ENCODE results near the gene SETD7.

- no peak for TF ChIP-seq MAX (IDR thresholded peaks at IDR 0.05)
- no peak for TF ChIP-seq EGR1 (IDR thresholded peaks at IDR 0.05; ENCODE audit: low read depth)
- no peak for TF ChIP-seq CTCF (IDR thresholded peaks at IDR 0.05 in 2 of 3, conservative IDR thresholded peaks at IDR 0.05 in 1 of 3; ENCODE audit: borderline replicate concordance in 1 of 3, insufficient read depth in 1 of 3, low read depth in 2 of 3, low read length in 2 of 3)
- no peak for TF ChIP-seq SIN3A (IDR thresholded peaks at IDR 0.05; ENCODE audit: low read depth)
- TF ChIP-seq RAD21 (IDR thresholded peaks at IDR 0.05; ENCODE audit: low read depth): no peak
- TF ChIP-seq POLR2A (IDR thresholded peaks at IDR 0.05; ENCODE audit: borderline replicate concordance, extremely low read depth, insufficient read depth, insufficient read length): no peak
- TF ChIP-seq ZNF274 (IDR thresholded peaks at IDR 0.05; ENCODE audit: low read depth, low read length): no peak
- TF ChIP-seq EZH2 (IDR thresholded peaks at IDR 0.05): no peak
- no peak for TF ChIP-seq CEBPB (IDR thresholded peaks at IDR 0.05; ENCODE audit: low read depth)
- no peak for TF ChIP-seq EZH2phosphoT487 (IDR thresholded peaks at IDR 0.05; ENCODE audit: borderline replicate concordance)
- no peak for TF ChIP-seq FOSL1 (IDR thresholded peaks at IDR 0.05; ENCODE audit: low read depth)
- TF ChIP-seq REST (IDR thresholded peaks at IDR 0.05; ENCODE audit: low read depth): no peak
- TF ChIP-seq SP1 (IDR thresholded peaks at IDR 0.05; ENCODE audit: low read depth): no peak
- TF ChIP-seq TCF7L2 (IDR thresholded peaks at IDR 0.05; ENCODE audit: borderline replicate concordance, extremely low read depth, insufficient read depth, insufficient read length): no peak
These were observed 33.6 kb downstream of the SETD7 start for GRCh38 chr4:139522457-139522856.

Data from HCT116 (cell line).